Measurements from ENCODE around the gene RNF19B. TPM values are rescaled to one million over a fixed set of nuclear protein-coding genes. Genes with fewer than 3 reads are reported as not detected.

The RNF19B gene
- total RNA-seq, 1 experiment from 2014 or later: 15.0 TPM

GRCh38 chr1:32998064-32998463 is 33.5 kb upstream of the RNF19B start:
- H4K8ac ChIP-seq (replicated peaks; ENCODE audit: insufficient read length, low read depth, low read length): no peak overlapping the region
- no peak overlapping the region for H2BK20ac ChIP-seq (ENCODE audit: low read depth, low read length, poor library complexity, severe bottlenecking)
- no peak overlapping the region for H2BK5ac ChIP-seq (ENCODE audit: insufficient read length, low read length)
- H2BK120ac ChIP-seq (ENCODE audit: low read depth, low read length, poor library complexity, severe bottlenecking): no peak overlapping the region
- no peaks in the 10 kb centered on the region; the same call in 1 of the 2 replicates for H3K27me3 Mint-ChIP-seq (ENCODE audit: low read depth)
- H2BK12ac ChIP-seq (ENCODE audit: insufficient read length, low read depth, low read length): no peak overlapping the region
- no peak overlapping the region for H4K91ac ChIP-seq (ENCODE audit: insufficient read length, low read depth, low read length)
- H3K9ac ChIP-seq (ENCODE audit: extremely low read depth, insufficient read length, low read length): no peak overlapping the region
- no CpG with 5 or more reads among the region's 5 CpGs for WGBS (ENCODE audit: extremely low coverage, insufficient read length, low lambda C conversion rate)
- no peak overlapping the region for H2AFZ ChIP-seq (ENCODE audit: low read length)
- no peak overlapping the region for H3K56ac ChIP-seq (ENCODE audit: insufficient read length, low read depth, low read length)
- TF ChIP-seq, protein P1, sequence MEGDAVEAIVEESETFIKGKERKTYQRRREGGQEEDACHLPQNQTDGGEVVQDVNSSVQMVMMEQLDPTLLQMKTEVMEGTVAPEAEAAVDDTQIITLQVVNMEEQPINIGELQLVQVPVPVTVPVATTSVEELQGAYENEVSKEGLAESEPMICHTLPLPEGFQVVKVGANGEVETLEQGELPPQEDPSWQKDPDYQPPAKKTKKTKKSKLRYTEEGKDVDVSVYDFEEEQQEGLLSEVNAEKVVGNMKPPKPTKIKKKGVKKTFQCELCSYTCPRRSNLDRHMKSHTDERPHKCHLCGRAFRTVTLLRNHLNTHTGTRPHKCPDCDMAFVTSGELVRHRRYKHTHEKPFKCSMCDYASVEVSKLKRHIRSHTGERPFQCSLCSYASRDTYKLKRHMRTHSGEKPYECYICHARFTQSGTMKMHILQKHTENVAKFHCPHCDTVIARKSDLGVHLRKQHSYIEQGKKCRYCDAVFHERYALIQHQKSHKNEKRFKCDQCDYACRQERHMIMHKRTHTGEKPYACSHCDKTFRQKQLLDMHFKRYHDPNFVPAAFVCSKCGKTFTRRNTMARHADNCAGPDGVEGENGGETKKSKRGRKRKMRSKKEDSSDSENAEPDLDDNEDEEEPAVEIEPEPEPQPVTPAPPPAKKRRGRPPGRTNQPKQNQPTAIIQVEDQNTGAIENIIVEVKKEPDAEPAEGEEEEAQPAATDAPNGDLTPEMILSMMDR (conservative IDR thresholded peaks at IDR 0.05): no peak
- no peak for DNase-seq
- no peak overlapping the region for H2BK15ac ChIP-seq (ENCODE audit: low read depth, low read length)
- H3K18ac ChIP-seq (ENCODE audit: insufficient read length, low read depth, low read length): no peak overlapping the region
- H3K4me3 Mint-ChIP-seq: no peak overlapping the region
- H3K27me3 ChIP-seq (ENCODE audit: insufficient read depth, low read length): no peaks in the 10 kb centered on the region
- H3K4me2 ChIP-seq (ENCODE audit: insufficient read depth, insufficient read length, low read length): no peak overlapping the region
- no peaks in the 10 kb centered on the region for H3K79me1 ChIP-seq (ENCODE audit: insufficient read depth, low read depth, low read length, poor library complexity, severe bottlenecking)
- no peaks in the 10 kb centered on the region for H4K20me1 ChIP-seq (ENCODE audit: control insufficient read depth, insufficient read depth, insufficient read length)
- no peaks in the 10 kb centered on the region for H3K36me3 Mint-ChIP-seq (ENCODE audit: insufficient read depth in 1 of 3, low read depth in 3 of 3)
- H3K23me2 ChIP-seq (ENCODE audit: insufficient read length, low read depth, low read length, poor library complexity, severe bottlenecking): no peaks in the 10 kb centered on the region
- no peaks in the 10 kb centered on the region for H3K9me3 Mint-ChIP-seq
- H3T11ph ChIP-seq (ENCODE audit: low read length): no peak overlapping the region
- no peak overlapping the region for H2AK5ac ChIP-seq (ENCODE audit: insufficient read length, low read length)
- H4K5ac ChIP-seq (ENCODE audit: insufficient read length, low read depth, low read length): no peak overlapping the region
- no peaks in the 10 kb centered on the region for H3K79me2 ChIP-seq (ENCODE audit: insufficient read depth, low read length)
- H3K27ac ChIP-seq (ENCODE audit: insufficient read length, low read depth, low read length): no peak overlapping the region
- H3K9me3 ChIP-seq (ENCODE audit: control insufficient read depth, low read depth, low read length): no peaks in the 10 kb centered on the region
- H3K4ac ChIP-seq (ENCODE audit: low read depth, low read length): no peak overlapping the region
- H3K27ac Mint-ChIP-seq: peak overlapping the region; percentile 32 to 72 (median 36); a peak in 3 of 7 replicates
- H3K4me1 ChIP-seq (ENCODE audit: insufficient read depth, low read length): no peaks in the 10 kb centered on the region
- no peak overlapping the region for H3K14ac ChIP-seq (ENCODE audit: insufficient read depth, low read length)
- H3K23ac ChIP-seq (ENCODE audit: insufficient read length, low read depth, low read length): no peak overlapping the region
- peaks cover 18 to 26% of the 10 kb centered on the region in 2 experiments for H3K4me1 Mint-ChIP-seq

All from H9 (cell line).